Measurements from ENCODE around the gene ANKRD66. TPM values are rescaled to one million over a fixed set of nuclear protein-coding genes. Genes with fewer than 3 reads are reported as not detected.

ANKRD66 gene
- polyA plus RNA-seq, 1 of the 3 experiments (the other 2 are of a cell fraction), result not detected

Other genes starting within 250 kb of the ANKRD66 start
- gene CYP39A1, start 94.1 kb upstream of the ANKRD66 start, polyA plus RNA-seq (2012; rRNA removed), result not detected in 2 replicates
- 0.66 and 1.7 TPM in 2 replicates for gene SLC25A27, start 94.0 kb upstream of the ANKRD66 start, polyA plus RNA-seq (2012; rRNA removed)
- not detected in 2 replicates for gene TDRD6, start 59.0 kb upstream of the ANKRD66 start, polyA plus RNA-seq (2012; rRNA removed)
- not detected in 2 replicates for gene PLA2G7, start 11.6 kb upstream of the ANKRD66 start, polyA plus RNA-seq (2012; rRNA removed)
- not detected in 2 replicates for gene MEP1A, start 46.5 kb downstream of the ANKRD66 start, polyA plus RNA-seq (2012; rRNA removed)
- gene ADGRF5, start 175.0 kb downstream of the ANKRD66 start, polyA plus RNA-seq (2012; rRNA removed), result 0.02 and 0.06 TPM in 2 replicates

Data from SK-N-SH (cell line).